HG02610 (cell line): ENCODE measurements around the gene CEP44.
"Not testable (repeated sequence)": the region's sequence is repeated elsewhere in the genome, so short reads cannot be mapped to it uniquely, and the experiment has no call there.

ENCODE experiments used
- ATAC-seq: cut with Tn5 transposase; IDR thresholded peaks from one replicate; pipeline ENCODE4 v1.9.1; 2021; ENCODE audit warnings: mild to moderate bottlenecking, moderate library complexity; ENCODE audit not compliant: unreplicated experiment

Gene CEP44

GRCh38 chr4:174278467-174278866 is 5.2 kb upstream of the CEP44 start:
- ATAC-seq = peak; percentile 26

GRCh38 chr4:174279433-174280155 is 4.1 kb upstream of the CEP44 start:
- ATAC-seq = no peak

GRCh38 chr4:174281182-174281737 is 2.5 kb upstream of the CEP44 start:
- ATAC-seq = no peak

GRCh38 chr4:174281901-174282300 is 1.8 kb upstream of the CEP44 start:
- ATAC-seq = no peak

- ATAC-seq = peak; percentile 98
Measured at GRCh38 chr4:174282836-174283506, 740 bp upstream of the CEP44 start.

GRCh38 chr4:174284487-174284886 is 776 bp downstream of the CEP44 start:
- no peak for ATAC-seq

GRCh38 chr4:174286870-174287269 is 3.2 kb downstream of the CEP44 start:
- no peak for ATAC-seq

GRCh38 chr4:174292473-174292872 is 8.8 kb downstream of the CEP44 start:
- no peak for ATAC-seq

- ATAC-seq = not testable (repeated sequence)
Measured at GRCh38 chr4:174294641-174295040, 10.9 kb downstream of the CEP44 start.

- ATAC-seq = not testable (repeated sequence)
Measured at GRCh38 chr4:174295142-174295541, 11.4 kb downstream of the CEP44 start.

- no peak for ATAC-seq
Measured at GRCh38 chr4:174303687-174304086, 20.0 kb downstream of the CEP44 start.

- no peak for ATAC-seq
Measured at GRCh38 chr4:174304664-174305063, 21.0 kb downstream of the CEP44 start.

- no peak for ATAC-seq
Measured at GRCh38 chr4:174305961-174306360, 22.2 kb downstream of the CEP44 start.

- ATAC-seq = no peak
Measured at GRCh38 chr4:174307694-174308093, 24.0 kb downstream of the CEP44 start.

GRCh38 chr4:174312993-174313392 is 29.3 kb downstream of the CEP44 start:
- no peak for ATAC-seq

GRCh38 chr4:174314274-174314673 is 30.6 kb downstream of the CEP44 start:
- ATAC-seq = no peak

- ATAC-seq = no peak
Measured at GRCh38 chr4:174314770-174315169, 31.1 kb downstream of the CEP44 start.

GRCh38 chr4:174316546-174316945 is 32.8 kb downstream of the CEP44 start:
- no peak for ATAC-seq

GRCh38 chr4:174316954-174317353 is 33.2 kb downstream of the CEP44 start:
- no peak for ATAC-seq

- no peak for ATAC-seq
Measured at GRCh38 chr4:174317531-174317930, 33.8 kb downstream of the CEP44 start.

GRCh38 chr4:174318829-174319764 is 35.4 kb downstream of the CEP44 start:
- no peak for ATAC-seq
